ENCODE measurements around the gene JARID2.
"Not testable (repeated sequence)": the region's sequence is repeated elsewhere in the genome, so short reads cannot be mapped to it uniquely, and the experiment has no call there.

The JARID2 gene

GRCh38 chr6:15290962-15291704 lies 45.3 kb downstream of the JARID2 start:
- no peak for DNase-seq

- DNase-seq, result no peak
These were observed 46.9 kb downstream of the JARID2 start for GRCh38 chr6:15292721-15293302.

GRCh38 chr6:15293674-15294073 lies 47.8 kb downstream of the JARID2 start:
- DNase-seq, result no peak

GRCh38 chr6:15294504-15294903 lies 48.6 kb downstream of the JARID2 start:
- DNase-seq, result no peak

- no peak for DNase-seq
These were observed 50.4 kb downstream of the JARID2 start for GRCh38 chr6:15296249-15296648.

- DNase-seq, result no peak
These were observed 50.9 kb downstream of the JARID2 start for GRCh38 chr6:15296735-15297134.

GRCh38 chr6:15297167-15297566 lies 51.3 kb downstream of the JARID2 start:
- not testable (repeated sequence) for DNase-seq

- DNase-seq, result no peak
These were observed 52.2 kb downstream of the JARID2 start for GRCh38 chr6:15297895-15298590.

GRCh38 chr6:15299430-15300131 lies 53.7 kb downstream of the JARID2 start:
- no peak for DNase-seq

- DNase-seq, result no peak
These were observed 55.5 kb downstream of the JARID2 start for GRCh38 chr6:15301179-15302006.

- DNase-seq, result no peak
These were observed 57.5 kb downstream of the JARID2 start for GRCh38 chr6:15303162-15303919.

- no peak for DNase-seq
These were observed 58.0 kb downstream of the JARID2 start for GRCh38 chr6:15303920-15304291.

- DNase-seq, result no peak
These were observed 58.6 kb downstream of the JARID2 start for GRCh38 chr6:15304337-15305042.

- no peak for DNase-seq
These were observed 59.6 kb downstream of the JARID2 start for GRCh38 chr6:15305496-15305895.

GRCh38 chr6:15305909-15306308 lies 60.0 kb downstream of the JARID2 start:
- DNase-seq, result no peak

- no peak for DNase-seq
These were observed 62.8 kb downstream of the JARID2 start for GRCh38 chr6:15308435-15309213.

GRCh38 chr6:15309611-15310283 lies 63.9 kb downstream of the JARID2 start:
- no peak for DNase-seq

- no peak for DNase-seq
These were observed 64.8 kb downstream of the JARID2 start for GRCh38 chr6:15310680-15311079.

GRCh38 chr6:15312500-15312899 lies 66.6 kb downstream of the JARID2 start:
- no peak for DNase-seq

- DNase-seq, result no peak
These were observed 67.5 kb downstream of the JARID2 start for GRCh38 chr6:15313367-15313766.
